ENCODE data around the gene CD302.

- TF ChIP-seq, protein P1, sequence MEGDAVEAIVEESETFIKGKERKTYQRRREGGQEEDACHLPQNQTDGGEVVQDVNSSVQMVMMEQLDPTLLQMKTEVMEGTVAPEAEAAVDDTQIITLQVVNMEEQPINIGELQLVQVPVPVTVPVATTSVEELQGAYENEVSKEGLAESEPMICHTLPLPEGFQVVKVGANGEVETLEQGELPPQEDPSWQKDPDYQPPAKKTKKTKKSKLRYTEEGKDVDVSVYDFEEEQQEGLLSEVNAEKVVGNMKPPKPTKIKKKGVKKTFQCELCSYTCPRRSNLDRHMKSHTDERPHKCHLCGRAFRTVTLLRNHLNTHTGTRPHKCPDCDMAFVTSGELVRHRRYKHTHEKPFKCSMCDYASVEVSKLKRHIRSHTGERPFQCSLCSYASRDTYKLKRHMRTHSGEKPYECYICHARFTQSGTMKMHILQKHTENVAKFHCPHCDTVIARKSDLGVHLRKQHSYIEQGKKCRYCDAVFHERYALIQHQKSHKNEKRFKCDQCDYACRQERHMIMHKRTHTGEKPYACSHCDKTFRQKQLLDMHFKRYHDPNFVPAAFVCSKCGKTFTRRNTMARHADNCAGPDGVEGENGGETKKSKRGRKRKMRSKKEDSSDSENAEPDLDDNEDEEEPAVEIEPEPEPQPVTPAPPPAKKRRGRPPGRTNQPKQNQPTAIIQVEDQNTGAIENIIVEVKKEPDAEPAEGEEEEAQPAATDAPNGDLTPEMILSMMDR (conservative IDR thresholded peaks at IDR 0.05 in 1 of 2, IDR thresholded peaks at IDR 0.05 in 1 of 2; ENCODE audit: extremely low read depth in 1 of 2, insufficient read depth in 1 of 2, low read depth in 1 of 2, low read length in 2 of 2): no peak
- TF ChIP-seq EZH2 (IDR thresholded peaks at IDR 0.05; ENCODE audit: borderline replicate concordance, low read length): no peak
Measured at GRCh38 chr2:159738509-159739390, 59.3 kb downstream of the CD302 start.

Measured in mammary epithelial cell (primary cell).